T-helper 2 cell treated with Interferon-gamma antibody and Interleukin-4, amounts not matched to agents 100 ng/mL and 5 ng/mL, for 36 hours (primary cell): ENCODE results near the gene FGF2. TPM values are rescaled to one million over a fixed set of nuclear protein-coding genes. Genes with fewer than 3 reads are reported as not detected.

Experiments used
- intact Hi-C: fragments of 100-400 bp; cut with micrococcal nuclease; formaldehyde crosslinking; loops from one replicate; pipeline ENCODE4 v1.15.1; 2023
- total RNA-seq: library from RNA; stranded (reverse); gene quantifications from 2 replicates; pipeline ENCODE4 v1.2.3, GENCODE V29; 2022

Gene FGF2
- total RNA-seq, 1 donor from 2014 or later: 0.30 TPM

DNA sequence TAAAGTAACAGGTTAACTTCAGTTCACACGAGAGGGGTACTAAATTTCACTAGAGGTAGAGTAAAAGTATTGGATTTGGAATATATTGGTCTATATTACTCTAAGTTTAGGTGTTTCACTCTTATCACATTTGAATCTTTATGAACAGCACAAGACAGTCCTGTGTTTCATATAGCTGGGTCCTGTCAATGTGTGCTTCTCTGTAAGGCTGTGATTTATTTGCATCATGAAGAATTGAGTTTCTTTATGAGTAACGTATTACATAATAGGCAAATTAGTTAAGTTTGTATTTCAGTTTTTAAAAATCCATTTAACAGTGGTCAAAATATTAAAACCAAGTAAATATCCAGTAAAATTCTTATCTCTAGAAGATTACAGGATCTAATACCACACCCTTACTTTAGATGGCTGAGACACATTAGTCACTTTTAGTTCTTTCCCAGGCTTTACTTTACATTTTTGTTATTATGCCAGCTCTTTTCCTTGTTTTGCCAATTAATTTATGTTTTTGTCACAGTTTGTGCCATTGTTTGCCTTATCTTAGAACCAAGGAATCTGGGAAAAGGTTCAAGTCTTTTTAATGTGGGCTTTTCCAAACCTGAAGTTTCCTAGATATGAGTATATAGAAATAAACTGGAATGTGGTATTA, 63.6 kb downstream of the FGF2 start:
- intact Hi-C loops: no loop called here

DNA sequence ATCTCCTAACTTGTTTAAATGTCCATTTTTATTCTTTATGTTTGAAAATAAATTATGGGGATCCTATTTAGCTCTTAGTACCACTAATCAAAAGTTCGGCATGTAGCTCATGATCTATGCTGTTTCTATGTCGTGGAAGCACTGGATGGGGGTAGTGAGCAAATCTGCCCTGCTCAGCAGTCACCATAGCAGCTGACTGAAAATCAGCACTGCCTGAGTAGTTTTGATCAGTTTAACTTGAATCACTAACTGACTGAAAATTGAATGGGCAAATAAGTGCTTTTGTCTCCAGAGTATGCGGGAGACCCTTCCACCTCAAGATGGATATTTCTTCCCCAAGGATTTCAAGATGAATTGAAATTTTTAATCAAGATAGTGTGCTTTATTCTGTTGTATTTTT, 68.2 kb downstream of the FGF2 start:
- intact Hi-C loops: no loop called here

DNA sequence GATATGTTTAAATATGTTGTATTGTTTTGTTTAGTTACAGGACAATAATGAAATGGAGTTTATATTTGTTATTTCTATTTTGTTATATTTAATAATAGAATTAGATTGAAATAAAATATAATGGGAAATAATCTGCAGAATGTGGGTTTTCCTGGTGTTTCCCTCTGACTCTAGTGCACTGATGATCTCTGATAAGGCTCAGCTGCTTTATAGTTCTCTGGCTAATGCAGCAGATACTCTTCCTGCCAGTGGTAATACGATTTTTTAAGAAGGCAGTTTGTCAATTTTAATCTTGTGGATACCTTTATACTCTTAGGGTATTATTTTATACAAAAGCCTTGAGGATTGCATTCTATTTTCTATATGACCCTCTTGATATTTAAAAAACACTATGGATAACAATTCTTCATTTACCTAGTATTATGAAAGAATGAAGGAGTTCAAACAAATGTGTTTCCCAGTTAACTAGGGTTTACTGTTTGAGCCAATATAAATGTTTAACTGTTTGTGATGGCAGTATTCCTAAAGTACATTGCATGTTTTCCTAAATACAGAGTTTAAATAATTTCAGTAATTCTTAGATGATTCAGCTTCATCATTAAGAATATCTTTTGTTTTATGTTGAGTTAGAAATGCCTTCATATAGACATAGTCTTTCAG, 68.8 kb downstream of the FGF2 start:
- intact Hi-C loops: no loop called here

DNA sequence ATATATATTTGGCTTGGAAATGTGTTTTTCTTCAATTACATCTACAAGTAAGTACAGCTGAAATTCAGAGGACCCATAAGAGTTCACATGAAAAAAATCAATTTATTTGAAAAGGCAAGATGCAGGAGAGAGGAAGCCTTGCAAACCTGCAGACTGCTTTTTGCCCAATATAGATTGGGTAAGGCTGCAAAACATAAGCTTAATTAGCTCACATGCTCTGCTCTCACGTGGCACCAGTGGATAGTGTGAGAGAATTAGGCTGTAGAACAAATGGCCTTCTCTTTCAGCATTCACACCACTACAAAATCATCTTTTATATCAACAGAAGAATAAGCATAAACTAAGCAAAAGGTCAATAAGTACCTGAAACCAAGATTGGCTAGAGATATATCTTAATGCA, 69.6 kb downstream of the FGF2 start:
- intact Hi-C loops: no loop called here

DNA sequence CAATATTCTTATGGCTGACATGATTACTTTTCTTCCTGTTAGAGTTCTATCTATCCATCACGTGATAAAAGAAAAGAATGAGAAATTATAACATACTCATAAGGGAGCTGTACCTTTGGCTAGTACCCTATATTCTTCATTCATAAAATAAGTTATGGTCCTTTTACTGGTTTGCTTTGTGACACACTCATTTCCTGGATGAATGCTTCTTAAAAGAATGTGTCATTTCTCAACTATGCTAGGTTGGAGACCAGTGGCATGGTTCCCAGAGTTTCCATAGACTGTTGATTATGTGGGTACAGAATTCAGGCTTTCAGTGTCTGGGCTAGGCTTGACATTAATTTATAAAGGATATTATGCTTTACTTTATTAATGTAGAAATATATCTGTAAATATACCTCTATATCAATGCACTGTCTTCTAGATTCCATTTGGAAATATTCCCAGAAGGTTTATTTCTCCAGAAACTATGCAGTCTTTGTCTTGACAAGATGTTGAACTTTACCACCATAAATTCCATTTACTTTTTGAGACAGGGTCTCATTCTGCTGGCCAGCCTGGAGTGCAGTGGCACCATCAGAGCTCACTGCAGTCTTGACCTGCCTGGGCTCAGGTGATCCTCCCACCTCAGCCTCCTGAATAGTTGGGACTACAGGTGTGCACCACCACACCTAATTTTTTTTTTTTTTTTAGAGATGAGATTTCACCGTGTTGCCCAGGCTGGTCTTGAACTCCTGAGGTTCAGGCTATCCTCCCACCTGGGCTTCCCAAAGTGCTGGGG, 71.9 kb downstream of the FGF2 start:
- intact Hi-C loops: no loop called here

DNA sequence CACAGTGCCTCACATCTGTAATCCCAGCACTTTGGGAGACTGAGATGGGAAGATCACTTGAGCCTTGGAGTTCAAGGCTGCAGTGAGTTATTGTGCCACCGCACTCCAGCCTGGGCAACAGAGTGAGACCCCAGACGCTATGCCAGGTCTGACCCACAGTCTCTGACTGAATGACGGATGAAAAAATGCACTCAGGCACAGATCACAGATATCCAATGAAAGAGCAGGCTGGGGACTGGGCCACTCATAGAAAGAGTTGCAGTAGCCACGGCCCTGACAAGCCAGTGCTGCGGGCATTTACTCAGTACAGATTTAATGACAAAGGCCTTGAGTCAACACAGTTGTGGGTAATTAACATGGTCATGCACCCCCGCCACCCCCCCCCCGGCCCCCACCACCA, 73.1 kb downstream of the FGF2 start:
- intact Hi-C loops: no loop called here

DNA sequence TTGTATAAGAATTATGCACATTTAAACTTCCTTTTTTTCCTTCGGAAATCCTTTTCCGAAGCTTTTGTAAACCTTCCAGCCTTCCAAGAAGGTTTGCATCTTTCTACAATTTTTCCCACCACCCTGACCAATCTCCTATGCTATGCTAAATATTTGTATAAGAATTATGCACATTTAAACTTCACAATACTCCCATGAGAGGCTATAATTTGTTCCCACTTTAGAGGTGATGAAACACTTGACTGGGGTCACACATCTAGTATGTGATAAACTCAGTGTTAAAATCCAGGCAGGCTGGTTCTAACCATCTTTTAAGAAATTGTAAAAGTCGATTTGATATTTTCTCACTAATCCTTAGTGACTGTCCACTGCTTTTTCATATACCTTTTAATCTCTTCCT, 73.7 kb downstream of the FGF2 start:
- intact Hi-C loops: no loop called here

DNA sequence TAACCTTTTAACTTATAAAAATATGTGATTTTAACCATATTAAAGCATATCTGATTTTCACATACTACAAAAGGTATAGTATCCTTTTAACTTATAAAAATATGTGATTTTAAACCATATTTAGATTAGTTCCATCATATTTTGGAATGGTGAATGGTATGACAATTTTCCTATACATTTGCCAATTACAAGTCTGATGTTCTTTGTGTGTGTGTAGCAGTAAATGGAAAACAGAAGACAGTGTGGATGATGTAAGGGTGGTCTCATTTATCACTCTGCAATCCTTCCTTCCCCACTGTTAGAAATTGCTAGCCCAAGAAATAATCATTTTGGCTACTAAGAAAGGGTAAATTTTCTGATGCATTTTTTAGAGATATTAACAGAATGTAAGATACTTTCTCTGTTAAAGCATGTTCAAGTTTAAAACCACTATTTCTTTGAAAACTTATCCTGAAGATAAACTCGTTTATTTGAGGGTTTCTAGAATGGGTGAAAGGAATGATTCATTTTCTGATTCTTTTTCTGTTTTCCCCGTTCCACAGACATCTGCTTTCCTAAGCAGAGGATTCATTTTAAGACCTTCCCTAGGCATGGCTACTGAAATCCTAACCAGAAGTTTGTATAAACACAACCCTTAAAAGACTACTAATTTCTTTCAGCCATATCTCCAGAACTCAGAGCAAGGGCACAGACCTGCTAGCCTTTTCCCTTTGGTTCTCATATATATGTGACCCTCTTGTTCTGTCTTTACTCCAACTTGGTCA, 74.8 kb downstream of the FGF2 start:
- intact Hi-C loops: no loop called here

DNA sequence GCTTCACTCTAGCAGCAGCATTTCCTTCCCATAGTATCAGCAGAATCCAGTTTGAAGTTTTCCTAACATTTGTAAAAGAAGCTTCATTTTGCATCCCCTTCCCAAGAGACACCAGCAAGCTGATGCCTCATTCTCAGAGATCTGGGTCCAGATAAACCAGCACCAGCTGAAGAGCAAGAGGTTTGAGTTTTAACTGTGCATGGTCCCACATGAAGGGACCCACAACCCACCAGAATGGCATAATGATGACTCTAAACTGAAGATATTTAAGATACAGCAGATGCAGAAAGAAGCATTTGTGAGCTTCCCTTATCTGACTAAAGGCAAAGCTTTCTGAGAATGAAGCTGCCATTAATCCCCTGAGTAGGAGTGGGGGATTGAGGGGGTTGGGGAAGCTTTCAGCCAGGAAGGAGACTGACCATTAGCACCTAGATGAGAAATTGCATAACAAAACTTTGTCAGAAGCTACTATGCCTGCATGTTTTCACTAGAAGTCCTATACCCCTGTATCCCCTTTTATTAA, 77.2 kb downstream of the FGF2 start:
- intact Hi-C loops: no loop called here

DNA sequence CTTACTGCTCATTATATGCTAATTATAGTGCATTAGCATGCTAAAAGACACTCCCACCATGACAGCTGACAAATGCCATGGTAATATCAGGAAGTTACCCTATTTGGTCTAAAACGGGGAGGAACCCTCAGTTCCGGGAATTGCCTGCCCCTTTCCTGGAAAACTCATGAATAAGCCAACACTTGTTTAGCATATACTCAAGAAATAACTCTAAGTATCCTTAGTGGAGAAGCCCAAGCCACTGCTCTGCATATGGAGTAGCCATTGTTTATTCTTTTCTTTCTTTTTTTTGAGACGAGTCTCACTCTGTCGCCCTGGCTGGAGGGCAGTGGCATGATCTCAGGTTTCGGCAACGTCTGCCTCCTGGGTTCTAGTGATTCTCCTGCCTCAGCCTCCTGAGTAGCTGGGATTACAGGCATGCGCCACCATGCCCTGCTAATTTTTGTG, 80.3 kb downstream of the FGF2 start:
- intact Hi-C loops: no loop called here

DNA sequence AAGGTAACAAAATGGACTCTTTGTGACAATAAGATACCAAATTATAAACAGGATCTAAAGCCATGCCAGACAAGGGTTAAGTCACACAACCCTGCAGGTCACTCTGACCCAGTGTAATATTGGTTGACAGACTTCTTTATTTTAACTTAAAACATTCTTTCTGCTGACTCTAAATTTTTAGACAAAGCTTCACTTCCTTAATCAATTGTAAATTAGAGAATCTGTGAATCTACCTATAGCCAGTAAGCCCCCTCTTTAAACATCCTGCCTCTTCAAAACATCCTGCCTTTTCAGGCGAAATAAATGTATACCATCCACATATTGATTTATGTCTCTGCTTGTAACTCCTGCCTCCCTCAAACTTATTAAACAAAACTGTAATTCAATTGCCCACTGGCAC, 81.6 kb downstream of the FGF2 start:
- intact Hi-C loops: no loop called here

DNA sequence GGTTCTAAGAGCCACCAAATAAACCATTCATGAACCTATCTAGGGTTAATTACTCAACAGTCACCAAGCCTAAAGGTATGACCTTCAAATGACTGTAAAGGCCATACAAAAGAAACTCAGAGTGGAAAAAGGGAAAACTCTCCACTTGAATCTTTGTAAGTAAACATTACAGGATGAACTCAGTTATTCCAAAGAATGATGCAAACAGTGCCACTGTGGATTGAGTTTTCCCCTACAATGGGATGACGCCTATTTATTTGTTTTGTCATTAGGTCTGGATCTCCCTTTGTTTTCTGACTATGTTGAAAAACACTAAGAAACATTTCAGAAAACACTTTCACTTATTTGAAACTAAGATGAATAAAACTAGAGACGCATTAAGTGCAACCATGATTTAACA, 83.1 kb downstream of the FGF2 start:
- intact Hi-C loops: loop anchor here (5.0 kb wide), 1 partner anchor 307 kb away; no protein-coding TSS in a partner anchor

DNA sequence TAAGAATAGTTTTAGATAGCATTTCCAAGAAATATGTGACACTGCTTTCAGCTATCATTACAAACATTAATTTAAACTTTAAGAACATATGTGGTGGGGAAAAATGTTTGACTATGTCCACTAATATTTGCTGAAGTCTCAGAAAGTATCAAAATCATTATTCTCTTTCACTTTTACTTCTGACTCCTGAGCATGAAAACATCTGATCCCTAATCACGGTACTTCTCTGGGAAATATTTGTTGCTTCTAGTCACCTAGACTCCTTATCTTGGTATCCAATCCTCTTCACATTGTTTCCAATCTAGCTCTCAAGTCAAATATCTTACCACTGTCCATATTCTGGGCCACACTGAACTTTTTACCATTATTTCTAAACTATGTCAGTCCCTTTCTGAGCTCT, 85.0 kb downstream of the FGF2 start:
- intact Hi-C loops: loop anchor here (5.0 kb wide), 1 partner anchor 309 kb away; no protein-coding TSS in a partner anchor

DNA sequence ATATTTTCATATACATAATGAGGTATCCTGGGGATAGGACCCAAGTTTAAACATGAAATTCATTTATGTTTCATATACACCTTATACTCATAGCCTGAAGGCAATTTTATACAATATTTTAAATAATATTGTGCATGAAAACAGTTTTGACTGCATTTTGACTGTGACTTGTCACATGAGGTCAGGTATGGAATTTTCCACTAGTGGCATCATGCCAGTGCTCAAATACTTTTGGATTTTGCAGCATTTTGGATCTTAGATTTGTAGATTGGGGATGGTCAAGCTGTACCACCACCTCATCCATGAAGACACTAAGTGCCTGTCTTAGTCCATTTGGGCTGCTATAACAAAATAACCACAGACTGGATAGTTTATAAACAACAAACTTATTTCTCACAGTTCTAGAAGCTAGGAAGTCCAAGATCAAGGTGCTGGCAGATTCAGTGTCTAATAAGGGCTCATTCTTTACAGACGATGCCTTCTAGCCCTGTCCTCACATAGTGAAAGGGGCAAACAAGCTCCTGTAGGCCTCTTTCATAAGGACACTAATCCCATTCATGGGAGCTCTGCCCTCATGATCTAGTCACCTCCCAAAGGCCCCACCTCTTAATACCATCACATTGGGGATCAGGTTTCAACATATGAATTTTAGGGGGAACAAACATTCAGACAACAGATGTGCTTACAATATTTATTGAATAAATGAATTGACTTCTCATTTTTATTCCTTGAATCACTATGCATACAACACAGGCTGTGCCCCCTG, 86.4 kb downstream of the FGF2 start:
- intact Hi-C loops: loop anchor here (5.0 kb wide), 1 partner anchor 311 kb away; no protein-coding TSS in a partner anchor

DNA sequence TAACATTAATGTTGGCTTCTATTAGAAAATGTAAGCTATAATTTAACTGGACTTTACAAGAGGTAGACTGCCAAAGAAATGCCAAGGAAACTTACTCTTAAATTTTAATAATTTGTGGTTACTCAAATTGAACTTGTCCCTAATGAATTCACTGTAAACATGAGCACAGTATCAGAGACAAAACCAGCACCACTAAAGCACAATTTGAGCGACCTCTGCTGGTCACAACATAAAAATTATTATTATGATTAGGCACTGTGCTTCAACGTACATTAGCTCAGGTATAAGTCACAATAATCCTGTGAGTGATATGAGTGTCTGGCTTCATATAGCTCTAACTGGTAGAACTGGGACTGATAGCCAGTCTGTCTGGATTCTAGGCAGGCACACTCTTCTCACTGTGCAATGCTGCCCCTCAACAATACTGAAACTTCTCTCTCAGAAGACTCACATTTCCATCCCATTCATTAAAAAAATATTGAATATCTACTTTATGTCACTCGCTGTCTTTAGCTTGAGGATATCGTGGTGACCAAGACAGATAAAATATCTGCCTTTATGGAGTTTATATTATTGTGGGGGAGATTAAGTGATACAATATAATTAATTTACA, 87.8 kb downstream of the FGF2 start:
- intact Hi-C loops: loop anchor here (5.0 kb wide), 1 partner anchor 312 kb away; no protein-coding TSS in a partner anchor

DNA sequence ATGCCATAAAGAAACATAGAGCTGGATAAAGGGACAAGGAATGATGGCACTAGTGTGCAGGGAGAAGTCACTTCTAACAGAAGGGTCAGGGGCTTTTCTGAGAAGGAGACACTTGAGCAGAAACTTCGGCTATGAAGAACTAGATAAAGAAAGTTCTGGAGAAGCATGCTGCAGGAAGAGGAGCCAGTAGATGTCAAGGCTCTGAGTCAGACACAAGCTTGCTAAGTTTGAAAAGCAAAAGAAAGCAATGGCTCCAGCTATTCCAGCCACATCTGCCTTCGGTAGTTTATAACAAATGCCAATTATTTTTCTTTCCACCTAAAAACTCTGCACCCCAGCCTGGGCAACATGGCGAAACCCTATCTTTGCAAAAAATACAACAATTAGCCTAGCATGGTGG, 88.3 kb downstream of the FGF2 start:
- intact Hi-C loops: loop anchor here (5.0 kb wide), 1 partner anchor 313 kb away; no protein-coding TSS in a partner anchor

DNA sequence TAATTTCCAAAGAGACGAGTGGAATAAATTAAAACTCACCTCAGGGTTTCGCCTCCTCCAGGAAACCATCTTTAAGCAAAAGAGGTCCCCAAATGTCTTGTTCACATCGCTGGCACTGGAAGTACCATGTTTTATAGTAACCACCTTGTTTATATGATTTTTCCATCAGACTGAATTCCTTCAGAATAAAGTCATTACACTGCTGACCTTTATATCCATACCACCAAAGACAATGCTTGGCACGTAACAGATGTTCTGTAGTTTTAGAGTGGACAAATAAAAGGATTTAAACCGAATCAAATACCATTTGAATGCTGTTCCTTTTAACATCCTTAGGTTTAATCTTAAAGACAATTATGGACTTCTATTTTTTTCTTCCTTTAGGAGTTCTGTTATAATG, 91.1 kb downstream of the FGF2 start:
- intact Hi-C loops: no loop called here

DNA sequence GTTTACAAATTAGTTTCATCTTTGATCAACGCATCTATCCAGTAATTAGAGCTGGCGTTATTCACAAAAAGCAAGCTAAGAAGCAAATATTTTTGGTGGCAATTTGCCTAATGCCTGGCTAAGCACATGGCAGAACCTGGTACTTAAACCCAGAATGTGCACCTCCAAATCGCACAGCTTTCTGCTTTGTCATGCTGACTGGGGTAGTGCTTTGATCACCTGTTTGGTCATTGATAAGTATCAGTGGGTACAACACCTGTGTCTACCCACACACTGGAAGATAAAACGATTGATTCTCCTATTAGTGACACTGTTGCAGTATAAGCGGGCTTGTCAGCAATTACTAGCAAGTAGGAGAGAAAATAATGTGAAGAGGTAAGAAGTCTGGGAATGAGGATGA, 93.8 kb downstream of the FGF2 start:
- intact Hi-C loops: loop anchor here (5.0 kb wide), 5 partner anchors 163 to 768 kb away; partner anchors contain the start of genes BLTP1, IL2 and SPRY1

DNA sequence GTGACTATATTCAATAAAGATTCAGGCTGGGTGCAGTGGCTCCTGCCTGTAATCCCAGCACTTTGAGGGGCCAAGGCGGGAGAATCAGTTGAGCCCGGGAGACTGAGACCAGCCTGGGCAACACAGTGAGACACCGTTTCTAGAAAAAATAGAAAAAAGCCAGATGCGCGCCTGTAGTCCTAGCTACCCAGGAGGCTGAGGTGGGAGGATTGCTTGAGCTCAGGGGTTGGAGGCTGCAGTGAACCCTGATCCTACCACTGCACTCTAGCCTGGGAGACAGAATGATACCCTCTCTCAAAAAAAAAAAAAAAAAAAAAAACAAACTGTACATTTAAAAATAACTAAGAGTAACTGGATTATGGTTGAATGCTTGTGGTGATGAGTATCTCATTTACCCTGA, 94.7 kb downstream of the FGF2 start:
- intact Hi-C loops: loop anchor here (5.0 kb wide), 5 partner anchors 164 to 769 kb away; partner anchors contain the start of genes BLTP1, IL2 and SPRY1
